ENCODE data around the gene APOA5.
"Not testable (repeated sequence)": the region's sequence is repeated elsewhere in the genome, so short reads cannot be mapped to it uniquely, and the experiment has no call there.

APOA5 gene

DNA sequence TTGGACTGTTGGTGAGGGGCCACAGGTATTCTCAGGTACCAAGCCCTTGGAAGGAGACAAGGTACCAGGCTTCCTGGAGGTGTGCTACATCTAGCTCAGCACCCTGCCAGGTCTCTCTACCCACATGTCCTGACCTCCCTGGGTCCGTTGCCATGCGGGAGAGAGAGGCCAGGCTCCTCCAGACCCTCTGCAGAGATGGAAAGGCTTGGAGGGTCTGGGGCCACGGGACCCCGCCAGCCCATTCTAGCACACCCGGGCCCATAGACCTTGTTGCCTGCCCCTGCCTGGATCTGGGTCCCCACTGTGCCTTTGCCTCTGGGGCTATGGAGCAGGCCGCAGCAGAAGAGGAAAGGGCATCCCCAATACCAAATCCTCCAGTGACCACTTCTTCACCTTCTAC is 35.8 kb upstream of the APOA5 start:
- no peak for DNase-seq

DNA sequence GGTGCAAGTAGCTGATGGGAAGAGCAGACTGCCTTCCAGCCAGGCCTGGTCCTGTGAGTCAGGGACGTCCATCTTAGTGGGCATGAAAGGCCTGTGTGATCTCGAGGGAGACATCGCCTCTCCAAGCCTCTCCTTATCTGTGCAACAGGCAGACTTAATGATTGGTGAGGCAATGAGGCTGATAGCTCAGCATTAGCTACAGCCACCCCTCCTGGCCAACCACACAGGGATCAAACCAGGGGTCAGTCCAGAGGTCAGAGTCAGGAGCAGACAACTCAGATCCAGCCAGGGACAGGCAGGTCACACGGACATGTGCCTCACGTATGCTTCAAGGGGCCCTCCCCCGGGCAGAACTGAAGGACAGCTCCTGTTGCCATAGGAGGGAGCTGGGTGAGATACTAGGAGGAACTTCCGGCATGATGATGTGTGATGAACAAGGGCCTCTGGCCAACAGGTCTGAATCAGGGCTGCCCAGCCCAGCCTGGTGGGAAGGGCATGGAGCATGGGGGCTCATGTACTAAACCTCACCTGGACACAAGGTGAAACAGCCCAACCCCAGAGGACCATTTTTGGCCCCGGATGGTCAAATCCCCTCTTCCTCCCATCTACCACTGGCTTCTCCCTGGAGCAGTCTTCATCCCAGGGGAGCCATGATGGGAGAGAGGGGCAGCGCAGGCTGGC is 35.2 kb upstream of the APOA5 start:
- DNase-seq: no peak

DNA sequence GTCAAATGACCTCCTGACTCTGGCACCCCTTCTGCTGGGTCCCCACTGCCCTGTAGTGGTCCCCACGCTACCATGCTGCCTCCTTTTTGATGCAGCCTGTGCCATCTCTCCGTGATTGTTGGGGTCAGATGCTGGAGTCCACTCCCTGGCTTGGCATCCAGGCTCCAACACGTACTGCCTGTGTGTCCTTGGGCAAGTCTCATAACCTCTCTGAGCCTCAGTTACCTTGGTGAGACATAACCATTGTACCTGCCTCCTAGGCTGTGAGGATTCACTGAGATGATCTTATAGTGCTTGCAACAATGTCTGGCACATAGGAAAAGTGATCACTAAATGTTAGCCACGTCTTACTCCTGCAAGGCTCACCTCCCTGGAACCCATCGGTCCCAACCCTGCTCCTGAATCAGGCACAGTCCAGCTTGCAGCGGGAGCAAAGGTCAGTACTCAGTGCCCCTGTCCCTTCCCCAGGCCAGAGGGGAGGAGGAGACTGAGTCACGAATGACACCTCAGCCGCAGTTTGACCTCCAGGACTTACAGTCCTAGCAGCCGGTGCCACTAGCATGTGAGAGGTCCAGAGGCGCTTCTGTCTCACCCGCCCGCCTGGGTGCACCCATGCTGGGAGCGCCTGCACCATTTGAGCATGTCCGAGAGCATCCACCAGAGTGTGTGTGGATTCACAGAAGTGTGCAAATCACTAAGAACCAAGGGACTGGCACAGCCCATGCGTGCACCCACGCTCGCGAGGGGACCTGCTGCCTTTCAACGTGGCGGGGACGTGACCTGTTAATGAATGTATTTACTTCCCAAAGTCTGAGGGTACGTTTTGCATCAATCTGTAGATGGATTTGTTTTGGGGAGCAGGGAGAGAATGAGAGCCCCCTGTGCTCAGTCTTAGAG is 34.4 kb upstream of the APOA5 start:
- DNase-seq: no peak

DNA sequence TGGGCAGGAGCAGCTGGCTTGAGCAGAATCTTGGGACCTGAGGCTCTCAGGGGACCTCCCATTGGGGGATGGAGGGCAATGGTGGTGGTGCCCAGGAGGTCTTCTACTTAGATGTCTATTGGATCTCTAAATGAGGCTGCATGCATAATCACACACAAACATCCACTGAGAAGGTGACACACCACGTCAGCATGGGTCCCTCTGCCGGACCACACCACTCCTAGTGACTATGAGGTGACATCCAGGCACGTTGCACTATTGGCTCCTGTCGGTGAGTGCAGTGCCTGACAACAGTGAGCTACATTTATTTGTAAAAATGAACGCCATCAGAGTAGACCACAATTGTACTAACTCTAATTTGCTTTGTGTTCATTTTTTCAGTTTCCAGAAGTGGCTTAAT is 33.8 kb upstream of the APOA5 start:
- DNase-seq: no peak

DNA sequence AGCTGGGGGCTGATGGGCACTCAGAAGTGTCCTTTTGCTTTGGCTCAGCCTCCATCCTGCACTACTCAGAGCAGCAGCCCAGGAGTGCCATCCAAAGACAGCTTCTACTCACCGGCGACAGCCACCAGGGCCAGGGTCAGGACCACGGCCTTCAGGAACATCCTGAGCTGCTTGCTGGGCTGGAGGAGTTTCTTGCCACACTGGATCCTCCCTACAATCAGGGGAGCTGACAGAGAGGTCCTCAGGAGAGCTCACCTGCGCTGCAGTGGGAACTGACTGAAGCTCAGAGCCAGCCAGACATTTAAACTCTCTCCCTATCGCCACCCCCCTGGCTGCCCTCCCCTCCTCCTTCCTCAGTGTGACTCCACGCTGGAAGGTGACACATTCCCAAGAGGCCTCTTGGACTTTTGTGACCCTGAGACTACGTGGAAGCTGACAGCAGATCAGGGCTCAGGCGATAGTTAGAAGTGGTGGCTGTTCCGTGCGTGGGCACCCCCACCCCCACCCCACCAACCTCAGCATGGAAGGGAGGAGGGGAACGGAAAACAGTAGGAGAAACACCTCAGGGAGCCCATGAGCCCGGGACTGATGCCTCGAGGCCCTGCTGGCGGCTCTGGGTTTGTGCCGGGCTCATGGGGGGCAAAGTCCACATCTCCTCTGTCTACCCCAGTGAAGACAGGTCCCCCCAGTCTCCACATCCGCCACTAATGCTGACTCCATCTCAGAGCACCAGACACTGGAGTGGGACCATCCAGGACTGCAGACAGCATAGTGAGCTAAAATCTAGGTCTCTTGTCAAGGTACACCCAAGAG is 31.6 kb upstream of the APOA5 start, which contains the start of gene APOA4:
Gene APOA4 (minus strand): TSS at position 274 of the 813 bp plus-strand sequence. CDS start 113 bp downstream, at position 161.
- DNase-seq: no peak

DNA sequence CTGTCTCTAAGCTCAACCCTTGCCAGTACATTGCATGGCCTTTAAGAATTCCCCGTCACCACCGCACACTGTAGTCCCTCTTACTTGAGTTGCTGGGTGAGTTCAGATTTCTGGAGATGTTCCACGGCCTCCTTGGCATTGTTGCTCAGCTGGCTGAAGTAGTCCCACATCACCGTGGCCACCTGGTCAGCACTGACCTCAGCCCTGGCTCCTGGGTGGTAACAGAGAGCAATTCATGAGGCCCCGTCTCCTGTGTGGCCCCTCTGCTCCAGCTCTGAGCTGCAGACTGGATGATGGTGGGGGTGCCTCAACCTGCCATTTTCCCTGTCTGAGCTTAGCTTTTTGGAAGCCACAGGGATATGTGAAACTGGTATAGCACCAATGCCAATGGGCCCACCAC is 30.9 kb upstream of the APOA5 start:
- DNase-seq: no peak

DNA sequence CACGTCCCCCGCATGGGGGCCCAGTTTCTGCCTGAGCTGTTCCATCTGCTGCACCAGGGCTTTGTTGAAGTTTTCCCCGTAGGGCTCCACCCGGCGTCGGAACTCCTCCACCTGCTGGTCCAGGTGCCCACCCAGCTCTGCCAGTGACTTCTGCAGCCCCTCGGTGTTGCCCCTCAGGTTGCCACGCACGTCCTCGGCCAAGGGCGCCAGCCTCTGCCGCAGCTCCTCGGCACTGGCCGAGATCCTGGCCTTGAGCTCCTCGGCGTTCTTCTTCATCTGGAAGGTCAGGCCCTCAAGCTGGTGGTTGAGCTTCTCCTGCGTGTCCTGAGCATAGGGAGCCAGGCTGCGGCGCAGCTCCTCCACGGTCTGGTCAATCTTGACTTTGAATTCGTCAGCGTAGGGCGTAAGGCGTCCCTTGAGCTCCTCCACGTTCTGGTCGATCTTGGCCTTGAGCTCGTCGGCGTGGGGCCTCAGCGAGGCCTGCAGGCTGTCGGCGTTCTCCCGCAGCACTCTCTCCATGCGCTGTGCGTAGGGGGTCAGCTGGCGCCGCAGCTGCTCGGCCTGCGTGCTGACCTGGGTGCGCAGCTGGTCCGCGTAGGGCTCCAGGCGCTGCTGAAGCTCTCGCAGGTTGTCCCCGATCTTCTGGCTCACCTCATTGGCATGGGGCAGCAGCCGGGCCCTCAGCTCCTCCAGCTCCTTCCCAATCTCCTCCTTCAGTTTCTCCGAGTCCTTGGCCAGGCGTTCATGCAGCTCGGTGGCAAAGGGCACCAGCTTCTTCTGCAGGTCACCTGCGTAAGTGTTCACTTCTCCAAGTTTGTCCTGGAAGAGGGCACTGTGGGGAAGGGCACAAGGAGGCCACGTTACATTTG is 29.6 kb upstream of the APOA5 start:
- no peak for DNase-seq

DNA sequence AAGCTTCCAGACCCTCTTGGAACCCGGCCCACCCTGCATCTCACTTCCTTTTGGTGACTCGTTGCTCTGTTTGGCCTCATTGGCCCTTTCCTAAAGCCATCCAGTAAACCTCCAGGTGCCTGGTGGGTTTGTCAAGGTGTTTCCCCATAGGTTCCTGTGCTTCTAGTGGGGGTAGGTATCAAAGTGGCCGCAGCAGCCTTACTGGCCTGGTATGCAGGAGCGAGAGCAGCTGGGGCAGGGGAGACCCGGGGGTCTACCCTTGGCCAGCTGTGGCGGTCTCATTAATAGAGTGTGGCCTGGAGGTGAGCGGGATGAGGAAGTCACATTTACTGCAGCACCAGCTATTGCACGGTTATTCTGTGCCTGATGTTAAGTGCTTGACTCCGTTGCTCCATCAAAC is 27.4 kb upstream of the APOA5 start:
- DNase-seq: no peak

DNA sequence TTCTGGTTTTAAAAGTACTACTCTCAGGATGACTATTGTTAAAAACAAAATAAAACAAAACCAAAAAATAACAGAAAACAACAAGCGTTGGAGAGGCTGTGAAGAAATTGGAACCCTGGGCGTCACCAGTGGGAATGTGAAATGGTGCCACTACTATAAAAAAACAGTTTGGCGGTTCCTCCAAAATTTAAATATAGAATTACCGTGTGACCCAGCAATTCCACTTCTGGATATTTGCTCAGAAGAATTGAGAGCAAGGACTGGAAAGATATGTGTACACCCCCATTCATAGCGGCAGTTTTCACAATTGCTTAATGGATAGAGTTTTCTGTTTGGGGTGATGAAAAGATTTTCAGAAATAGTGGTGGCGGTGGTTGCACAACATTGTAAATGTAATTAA is 22.8 kb upstream of the APOA5 start:
- no peak for DNase-seq

DNA sequence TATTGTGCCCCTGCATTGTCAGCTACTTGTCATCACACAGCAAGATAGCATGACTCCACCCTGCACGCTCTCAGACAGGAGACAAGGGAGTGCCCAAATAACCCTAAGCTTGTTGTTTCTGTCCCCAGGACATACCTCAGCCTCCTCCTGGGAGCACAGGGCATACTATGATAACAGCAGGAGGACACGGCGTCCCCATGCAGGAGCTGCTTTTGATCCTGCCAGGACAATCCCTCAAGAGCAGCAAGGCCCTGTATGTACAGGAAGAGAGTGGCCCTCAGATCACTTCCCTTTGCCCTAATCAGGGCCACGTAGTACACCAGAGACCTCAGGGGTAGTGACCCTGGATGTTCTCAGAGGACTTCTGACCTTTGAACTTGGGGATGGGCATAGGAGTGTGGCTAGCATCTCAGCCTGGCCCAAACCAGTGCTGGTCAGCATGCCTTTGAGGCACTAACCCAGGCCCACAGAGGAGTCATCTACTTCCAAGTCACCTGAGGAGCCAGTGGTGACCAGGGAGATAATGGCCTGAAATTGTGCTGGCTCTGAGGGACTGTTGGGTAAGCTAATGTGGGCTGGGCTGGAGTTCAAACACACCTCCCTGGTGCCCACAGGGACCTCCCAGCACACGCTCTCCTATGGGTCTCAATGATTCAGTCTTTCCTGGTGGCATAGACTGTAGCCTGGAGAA is 22.2 kb upstream of the APOA5 start:
- no peak for DNase-seq

DNA sequence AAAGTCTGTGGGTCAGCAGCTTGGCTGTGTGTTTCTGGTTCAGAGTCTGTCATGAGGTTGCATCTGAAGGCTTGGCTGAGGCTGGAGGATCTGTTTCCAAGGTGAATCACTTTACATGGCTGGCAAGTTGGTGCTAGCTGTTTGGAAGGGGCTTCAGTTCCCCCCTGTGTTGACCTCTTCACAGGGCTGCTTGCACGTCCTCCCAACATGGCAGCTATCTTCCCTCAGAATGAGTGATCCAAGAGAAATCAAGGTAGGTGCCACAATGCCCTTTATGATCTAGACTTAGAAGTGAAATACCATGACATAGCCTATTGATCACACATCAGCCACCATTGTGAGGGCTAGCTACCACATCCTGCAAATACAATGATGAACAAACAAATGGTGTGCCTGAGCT is 21.5 kb upstream of the APOA5 start:
- no peak for DNase-seq

DNA sequence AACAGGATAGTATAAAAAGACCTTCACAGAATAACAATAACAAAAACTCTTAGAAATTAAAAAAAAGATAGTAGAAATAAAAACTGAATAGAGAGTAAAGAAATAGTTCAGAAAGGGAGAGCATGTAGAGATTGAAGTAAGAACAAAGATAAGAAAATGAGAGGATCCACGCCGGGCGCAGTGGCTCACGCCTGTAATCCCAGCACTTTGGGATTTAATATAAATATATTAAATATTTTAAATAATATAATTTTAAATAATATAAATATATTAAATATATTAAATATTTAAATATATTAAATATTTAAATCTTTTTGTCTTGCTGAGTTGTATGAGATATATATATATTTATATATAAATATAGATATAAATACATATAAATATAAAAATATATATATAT is 20.4 kb upstream of the APOA5 start:
- DNase-seq: no peak

DNA sequence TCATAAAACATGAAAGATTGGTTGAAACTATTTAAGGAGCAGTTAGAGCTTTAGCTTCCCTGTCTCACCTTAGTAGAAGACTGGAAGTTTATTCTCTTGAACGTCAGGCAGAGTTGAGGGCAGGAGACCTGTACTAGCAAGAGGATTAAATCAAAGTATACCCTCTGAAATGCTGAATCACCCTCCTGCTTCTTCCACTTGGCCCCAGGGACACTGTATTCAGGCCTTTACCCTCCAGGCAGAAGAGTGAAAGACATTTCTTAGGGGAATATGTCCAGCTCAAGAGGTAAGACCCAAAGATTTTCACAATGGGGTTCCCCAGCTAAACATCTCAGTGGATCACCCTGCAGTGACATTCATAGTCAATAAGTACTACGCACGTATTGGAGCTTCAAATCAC is 19.5 kb upstream of the APOA5 start:
- no peak for DNase-seq

DNA sequence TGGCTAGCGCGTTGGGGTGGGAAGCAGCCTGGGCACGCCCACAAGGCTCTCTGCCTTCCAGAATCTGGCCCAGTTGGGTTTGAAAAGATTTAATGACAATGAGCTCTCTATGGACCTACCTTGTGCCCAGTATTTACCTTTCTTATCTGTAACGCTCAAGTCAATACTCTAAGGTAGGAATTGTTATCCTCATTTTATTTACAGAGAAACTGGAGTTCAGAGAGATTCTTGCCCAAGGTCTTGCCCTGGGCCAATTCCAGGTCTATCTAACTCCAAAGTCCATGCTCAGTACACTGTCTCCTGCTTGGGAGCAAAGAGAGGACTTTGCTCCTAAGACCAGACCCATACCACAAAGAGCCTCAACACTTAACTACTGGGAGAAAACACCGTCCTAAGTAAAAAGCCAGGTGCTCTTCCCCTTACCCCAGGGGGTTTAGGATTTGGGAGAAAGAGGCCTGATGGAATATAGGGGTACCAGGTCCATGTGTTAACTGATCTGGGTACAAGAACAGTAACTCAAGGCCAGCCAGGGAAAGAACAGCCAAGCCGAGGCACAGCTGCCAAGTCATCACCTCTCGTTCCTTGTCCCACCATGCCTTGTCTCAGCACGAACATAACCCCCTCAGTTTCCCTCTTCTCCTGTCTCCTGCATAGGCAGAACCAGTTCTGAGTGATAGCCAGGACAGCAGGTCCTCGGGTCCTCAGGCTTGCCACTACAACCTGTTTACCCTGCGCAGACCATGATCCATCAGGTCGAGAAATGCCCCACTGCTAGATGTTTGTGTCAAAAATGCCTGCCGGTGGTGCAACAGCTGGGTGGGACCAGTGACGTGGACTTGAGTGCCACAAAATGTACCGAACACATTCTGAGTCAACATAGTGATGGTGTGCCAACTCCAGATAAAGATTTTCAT is 16.8 kb upstream of the APOA5 start:
- no peak for DNase-seq

DNA sequence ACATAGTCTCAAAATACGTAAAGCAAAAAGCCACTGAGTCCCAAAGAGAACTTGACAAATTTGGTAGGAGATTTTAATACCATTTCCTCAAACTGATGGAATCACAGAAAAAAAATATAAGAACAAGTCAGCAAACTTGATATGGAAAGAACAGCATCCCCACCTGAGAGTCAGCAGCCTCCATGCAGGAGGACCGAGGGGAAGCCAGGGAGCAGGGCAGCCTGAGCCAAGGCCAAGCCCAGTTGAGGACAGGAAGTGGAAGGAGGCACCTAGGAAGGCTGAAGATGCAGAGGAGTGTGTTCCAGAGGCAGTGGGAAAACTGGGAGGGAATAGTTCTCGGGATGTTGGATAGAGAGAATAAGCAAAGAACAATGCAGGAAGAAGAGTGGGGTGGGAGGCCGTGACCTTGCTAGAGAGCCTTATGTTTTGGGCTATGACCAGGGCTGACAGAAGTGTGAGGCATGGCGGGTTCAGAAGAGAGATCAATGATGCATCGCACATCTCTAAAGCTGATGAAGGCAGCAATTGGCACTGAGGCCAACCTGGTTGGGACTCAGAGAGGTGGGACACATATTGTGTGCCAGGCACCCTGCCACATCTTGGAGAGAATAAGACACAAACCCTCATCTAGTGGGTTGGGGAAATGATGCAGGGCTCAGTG is 16.1 kb upstream of the APOA5 start:
- DNase-seq: no peak

DNA sequence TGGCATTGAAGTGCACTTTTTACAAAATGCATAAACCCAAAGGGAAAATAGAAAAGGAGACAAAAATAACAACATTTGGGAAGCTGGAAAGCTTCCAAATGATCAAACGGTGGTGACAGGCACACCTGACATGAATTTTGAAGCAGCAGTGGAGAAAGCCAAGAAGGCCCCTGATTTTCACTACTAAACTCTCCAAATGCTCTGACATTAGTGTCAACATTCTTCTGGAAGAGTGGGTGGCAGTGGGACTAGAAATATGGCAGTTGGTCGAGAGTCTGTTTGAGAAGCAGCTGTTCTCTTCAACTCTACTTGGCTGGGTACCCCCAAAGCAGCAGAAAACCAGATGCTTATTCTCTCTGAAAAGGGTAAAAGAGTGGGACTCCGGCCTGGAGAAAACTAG is 12.3 kb upstream of the APOA5 start:
- DNase-seq: no peak

DNA sequence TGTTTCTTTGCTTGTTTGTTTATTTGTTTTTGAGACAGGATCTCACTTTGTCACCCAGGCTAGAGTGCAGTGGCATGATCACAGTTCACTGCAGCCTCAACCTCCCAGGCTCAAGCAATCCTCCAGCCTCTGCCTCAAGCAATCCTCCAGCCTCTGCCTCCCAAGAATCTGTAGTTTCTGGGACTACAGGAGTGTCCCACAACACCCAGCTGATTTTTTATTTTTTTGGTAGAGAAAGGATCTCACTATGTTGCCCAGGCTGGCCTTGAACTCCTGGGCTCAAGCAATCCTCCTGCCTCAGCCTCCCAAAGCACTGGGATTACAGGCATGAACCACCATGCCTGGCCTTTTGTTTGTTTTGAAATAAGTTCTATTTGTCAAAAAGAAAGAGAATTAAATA is 10.0 kb upstream of the APOA5 start:
- DNase-seq: not testable (repeated sequence)

DNA sequence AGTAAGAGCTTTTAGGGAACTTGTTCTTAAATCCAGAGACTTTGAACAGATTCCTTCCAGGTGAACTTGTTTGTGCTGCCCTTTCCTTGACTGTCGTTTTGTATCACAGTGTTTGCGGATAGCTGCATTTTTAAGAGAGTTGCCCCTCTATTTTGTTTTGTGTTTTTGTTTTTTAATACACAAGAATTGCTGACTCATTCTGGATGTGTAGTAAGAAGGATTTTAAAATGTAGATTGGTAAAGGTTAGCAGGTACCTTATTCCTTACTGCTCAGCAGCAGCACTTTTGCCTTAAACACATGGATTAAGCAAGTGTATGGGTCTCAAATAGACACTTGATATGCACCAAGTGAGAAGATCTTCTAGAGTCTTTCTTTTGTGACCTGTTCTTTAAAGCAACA is 8.9 kb upstream of the APOA5 start:
- DNase-seq: no peak

DNA sequence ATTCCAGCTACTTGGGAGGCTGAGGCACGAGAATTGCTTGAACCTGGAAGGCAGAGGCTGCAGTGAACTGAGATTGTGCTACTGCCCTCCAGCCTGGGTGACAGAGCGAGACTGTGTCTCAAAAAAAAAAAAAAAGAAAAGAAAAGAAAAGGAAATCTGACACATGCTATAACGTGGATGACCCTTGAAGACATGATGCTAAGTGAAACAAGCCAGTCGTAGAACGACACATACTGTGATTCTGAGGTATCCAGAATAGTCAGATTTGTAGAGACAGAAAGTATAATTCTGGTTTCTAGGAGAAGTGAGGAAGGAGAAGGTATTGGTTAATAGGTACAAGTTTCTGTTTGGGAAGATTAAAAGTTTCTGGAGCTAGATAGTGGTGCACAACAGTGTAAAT is 6.7 kb upstream of the APOA5 start:
- no peak for DNase-seq

DNA sequence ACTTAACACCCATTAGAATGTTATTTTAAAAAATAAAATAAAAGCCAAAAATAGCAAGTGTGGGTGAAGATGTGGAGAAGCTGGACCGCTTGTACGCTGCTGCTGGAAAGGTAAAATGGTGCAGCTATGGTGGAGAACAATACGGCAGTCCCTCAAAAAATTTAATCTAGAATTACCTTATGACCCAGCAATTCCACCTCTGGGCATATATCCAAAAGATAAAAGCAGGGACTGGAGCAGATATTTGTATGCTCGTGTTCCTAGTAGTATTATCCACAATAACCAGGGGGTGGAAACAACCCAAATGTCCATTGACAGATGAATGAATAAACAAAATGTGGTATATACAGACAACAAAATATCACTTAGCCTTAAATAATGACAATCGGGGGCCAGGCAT is 6.1 kb upstream of the APOA5 start:
- DNase-seq: no peak
